GM18909 (cell line): ENCODE measurements around the gene BPHL.
"Not testable (repeated sequence)": the region's sequence is repeated elsewhere in the genome, so short reads cannot be mapped to it uniquely, and the experiment has no call there.

Experiments used
- ATAC-seq: cut with Tn5 transposase; IDR thresholded peaks from one replicate; pipeline ENCODE4 v1.9.1; 2021; ENCODE audit warnings: mild to moderate bottlenecking; ENCODE audit not compliant: unreplicated experiment, poor library complexity

Gene BPHL

GRCh38 chr6:3175715-3176402, 57.3 kb downstream of the BPHL start:
- no peak for ATAC-seq

DNA sequence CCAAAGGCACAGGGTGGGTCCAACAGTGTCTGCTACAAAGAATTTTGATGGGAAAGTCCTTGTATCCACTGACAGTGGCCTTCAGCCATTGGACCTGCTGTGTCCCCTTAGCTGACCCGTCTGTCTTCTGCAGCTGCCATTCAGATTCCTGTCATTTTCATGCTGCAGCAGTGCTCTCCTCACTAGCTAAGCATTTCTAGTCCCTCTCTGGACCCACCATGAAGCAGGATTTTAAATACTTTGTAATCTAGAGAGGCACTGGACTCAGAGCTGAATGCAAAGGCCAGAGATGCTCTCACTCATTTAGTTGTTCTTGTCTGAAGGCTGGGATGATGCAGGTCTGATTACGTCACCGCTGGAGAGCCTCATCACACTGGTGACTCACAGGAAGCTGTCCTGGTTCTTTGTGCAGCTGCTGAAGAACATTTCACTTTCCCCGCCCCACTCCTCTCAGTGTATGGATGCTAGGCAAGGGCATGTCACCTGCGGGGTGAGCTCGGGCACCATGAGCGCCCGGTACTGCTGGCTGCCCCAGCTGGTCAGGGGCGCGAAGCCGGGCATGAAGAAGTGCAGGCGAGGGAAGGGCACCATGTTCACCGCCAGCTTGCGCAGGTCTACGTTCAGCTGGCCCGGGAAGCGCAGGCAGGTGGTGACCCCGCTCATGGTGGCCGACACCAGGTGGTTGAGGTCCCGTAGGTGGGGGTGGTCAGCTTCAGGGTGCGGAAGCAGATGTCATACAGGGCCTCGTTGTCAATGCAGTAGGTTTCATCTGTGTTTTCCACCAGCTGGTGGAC, 58.2 kb downstream of the BPHL start:
- no peak for ATAC-seq

- not testable (repeated sequence) for ATAC-seq
Measured at GRCh38 chr6:3178666-3179065, 60.2 kb downstream of the BPHL start.

DNA sequence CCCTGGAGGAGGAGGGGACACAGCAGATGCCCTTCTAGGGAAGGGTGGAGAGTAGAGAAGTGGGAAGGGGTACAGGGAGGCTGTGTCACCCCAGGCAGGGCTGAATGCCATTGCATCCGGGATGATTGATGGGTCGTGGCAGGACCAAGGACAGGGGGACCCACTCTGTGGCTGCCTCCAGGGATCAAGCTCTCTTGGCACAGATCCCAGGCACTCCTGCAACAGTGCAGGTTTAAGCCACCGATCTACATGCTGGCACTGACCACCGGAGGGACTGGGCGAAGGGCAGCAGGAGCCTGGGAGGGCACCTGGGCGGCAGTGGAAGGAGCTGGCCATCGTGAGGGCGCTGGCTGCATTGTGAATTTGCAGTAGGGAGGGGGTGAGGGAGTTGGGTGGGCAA, 61.4 kb downstream of the BPHL start:
- not testable (repeated sequence) for ATAC-seq

- no peak for ATAC-seq
Measured at GRCh38 chr6:3181105-3181504, 62.6 kb downstream of the BPHL start.

DNA sequence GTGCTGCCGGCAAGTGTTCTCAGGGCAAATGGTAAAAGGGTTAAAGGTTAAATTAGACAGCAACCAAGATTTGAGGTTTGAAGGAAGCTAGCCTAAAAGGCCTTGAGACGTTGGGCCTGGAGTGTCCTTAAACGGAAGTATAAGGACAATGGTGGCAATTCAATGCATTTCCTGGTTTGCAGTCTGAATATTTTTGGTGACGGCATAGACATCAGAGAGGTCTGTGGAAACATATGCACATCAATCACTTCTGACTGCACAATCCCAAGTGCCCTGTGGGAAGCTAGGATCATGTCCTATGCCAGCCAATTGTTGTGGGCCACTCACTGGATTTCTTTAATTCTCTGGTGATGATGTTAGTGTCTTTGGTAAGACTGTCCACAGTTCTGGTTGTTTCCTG, 64.6 kb downstream of the BPHL start:
- no peak for ATAC-seq

DNA sequence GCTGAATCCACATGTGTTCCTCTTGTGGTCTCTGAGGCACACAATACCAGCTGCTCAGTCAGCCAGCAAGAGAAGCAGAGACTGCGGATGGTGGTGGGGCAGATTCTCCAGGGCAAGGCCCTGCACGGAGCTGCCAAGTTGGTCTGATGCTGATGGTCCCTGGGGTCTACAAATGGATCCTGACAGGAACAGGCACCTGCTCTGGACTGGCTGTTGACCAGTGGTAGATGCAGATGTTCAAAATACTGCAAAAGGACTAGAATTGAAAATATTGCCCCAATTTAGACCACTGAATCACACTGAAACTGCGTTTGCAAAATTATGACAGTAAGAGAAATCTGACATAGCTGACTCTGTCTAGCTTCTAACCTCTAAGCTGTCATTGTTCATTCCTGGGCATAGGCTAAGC, 68.5 kb downstream of the BPHL start:
- no peak for ATAC-seq

DNA sequence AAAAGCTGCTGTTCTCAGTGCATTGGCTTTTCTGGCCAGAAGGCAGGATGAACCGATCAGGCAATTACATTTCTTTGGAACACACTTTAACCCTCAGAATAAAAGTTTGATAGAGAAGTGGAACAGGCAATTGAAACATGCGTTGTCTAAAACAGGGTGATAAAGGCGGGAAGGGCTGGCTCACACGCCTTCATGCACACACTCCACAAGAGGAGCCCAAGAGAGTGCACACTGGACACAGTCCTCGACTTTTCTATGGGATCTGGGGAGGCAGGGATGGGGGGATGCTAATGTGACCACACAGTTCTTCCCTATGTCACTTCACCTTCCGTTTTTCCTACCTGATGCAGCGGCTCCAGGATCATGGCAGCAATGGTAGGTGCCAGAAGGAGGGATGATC, 69.8 kb downstream of the BPHL start:
- no peak for ATAC-seq

GRCh38 chr6:3189192-3189591, 70.7 kb downstream of the BPHL start:
- not testable (repeated sequence) for ATAC-seq

- no peak for ATAC-seq
Measured at GRCh38 chr6:3190056-3190455, 71.5 kb downstream of the BPHL start.

- no peak for ATAC-seq
Measured at GRCh38 chr6:3190779-3191178, 72.3 kb downstream of the BPHL start.

- ATAC-seq: no peak
Measured at GRCh38 chr6:3193102-3193849, 74.8 kb downstream of the BPHL start.

DNA sequence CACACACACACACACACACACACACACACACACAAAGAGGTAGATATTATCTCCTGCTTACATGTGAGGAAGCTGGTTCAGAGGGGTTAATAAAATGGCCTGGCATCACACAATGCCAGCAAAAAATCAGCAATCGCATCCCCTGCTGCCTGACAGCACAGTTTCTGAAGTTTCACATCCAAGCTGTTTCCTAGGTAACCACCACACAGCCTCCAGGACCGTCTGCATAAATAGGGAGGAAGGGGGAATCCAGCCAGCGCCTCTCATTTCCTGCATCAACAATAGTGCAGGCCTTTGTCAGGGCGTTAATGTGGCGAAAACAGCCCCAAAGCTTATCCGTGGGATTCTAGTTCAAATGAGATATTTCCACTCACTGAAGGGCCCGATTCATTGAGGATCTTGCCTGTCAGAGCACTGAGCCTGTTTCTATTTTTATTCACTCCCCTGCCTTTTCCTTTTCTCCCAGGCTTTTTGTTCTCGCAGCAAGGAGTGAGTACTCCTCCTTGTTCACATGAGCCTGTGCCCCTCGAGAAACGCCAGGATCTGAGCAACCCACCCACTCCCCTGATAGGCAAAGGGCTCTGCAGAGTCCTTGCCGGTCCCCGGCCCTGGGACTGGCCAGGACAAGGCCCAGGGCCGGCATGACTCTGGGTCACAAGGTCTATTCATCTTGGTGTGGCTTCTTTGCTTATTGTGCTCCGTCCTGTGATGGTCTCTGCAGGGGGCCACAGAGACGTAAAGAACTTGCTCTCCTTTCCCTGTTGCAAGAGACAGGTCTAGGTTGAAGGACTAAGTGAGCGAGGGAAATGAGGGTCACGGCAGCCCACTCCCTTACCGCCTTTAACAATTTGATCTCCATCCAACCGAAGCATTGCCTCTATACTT, 76.3 kb downstream of the BPHL start:
- ATAC-seq: no peak

DNA sequence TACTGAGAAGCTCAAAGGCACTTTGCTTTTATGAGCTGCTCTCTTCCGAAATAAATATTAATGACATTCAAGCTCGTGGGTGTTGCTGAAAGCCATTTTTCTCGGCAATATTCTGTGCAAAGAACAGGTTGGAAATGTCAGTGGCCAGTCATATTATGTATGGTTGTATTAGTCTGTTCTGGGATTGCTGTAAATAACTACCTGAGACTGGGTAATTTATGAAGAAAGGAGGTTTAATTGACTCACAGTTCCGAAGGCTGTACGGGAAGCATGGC, 76.8 kb downstream of the BPHL start:
- ATAC-seq: no peak

GRCh38 chr6:3195695-3196497, 77.4 kb downstream of the BPHL start:
- ATAC-seq: no peak

DNA sequence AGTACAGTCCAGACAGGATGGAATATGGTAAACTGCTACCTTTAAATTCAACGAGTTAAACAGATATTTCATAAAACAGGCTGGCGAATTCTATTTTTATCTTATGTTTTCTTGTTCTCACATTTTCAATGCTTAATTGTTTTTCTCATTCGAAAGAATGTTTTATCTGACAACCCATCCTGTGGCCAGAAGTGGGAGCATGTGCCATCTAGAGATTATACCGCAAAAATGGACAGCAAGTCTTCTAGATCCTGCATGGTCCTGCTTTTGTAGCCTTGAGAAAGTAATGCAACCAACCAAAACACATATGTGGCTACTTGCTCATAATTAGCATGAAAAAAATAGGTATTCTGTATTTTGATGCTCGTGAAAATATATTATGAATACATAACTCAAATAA, 78.3 kb downstream of the BPHL start:
- ATAC-seq: no peak

DNA sequence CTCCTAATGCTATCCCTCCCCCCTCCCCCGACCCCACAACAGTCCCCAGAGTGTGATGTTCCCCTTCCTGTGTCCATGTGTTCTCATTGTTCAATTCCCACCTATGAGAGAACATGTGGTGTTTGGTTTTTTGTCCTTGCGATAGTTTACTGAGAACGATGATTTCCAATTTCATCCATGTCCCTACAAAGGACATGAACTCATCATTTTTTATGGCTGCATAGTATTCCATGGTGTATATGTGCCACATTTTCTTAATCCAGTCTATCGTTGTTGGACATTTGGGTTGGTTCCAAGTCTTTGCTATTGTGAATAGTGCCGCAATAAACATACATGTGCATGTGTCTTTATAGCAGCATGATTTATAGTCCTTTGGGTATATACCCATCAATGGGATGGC, 79.2 kb downstream of the BPHL start:
- ATAC-seq: not testable (repeated sequence)

GRCh38 chr6:3199382-3199781, 80.9 kb downstream of the BPHL start:
- ATAC-seq: no peak

DNA sequence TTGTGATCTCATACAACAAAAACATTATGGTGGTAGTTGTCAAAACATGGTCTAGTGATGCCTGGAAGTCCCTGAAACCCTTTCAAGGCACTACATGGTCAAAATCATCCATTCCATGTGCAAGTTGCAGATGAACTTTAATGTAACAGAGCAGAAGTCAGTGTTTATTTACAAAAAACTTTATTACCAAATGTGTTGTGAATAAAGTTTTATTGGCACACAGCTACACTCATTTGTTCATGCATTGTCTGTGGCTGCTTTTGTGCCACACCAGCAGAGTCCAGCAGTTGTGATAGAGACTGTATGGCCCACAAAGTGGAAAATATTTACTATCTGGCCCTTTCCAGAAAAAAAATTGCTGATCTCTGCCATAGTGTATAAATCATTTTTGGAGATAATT, 82.2 kb downstream of the BPHL start:
- no peak for ATAC-seq

- no peak for ATAC-seq
Measured at GRCh38 chr6:3201388-3201787, 82.9 kb downstream of the BPHL start.
